Measurements from ENCODE around the gene PIP5K1B. TPM values are rescaled to one million over a fixed set of nuclear protein-coding genes. Genes with fewer than 3 reads are reported as not detected.

Gene PIP5K1B
- total RNA-seq, 1 experiment from 2014 or later, result 0.20 TPM

GRCh38 chr9:68896486-68896885 lies 191.4 kb downstream of the PIP5K1B start:
- no peaks in the 10 kb centered on the region for H3K79me2 ChIP-seq (ENCODE audit: insufficient read depth, low read length)
- H3K27me3 ChIP-seq (ENCODE audit: insufficient read depth, low read length), result peaks cover 57% of the 10 kb centered on the region
- BruUV-seq (replicated peaks), result no TSS peak
- ChIA-PET POLR2A (no interaction called here), CTCF (no interaction called here), RAD21 (ENCODE audit: low non-redundant PET in 1 of 2, low total read pairs in 2 of 2, uncharacterized antibody in 2 of 2, unreplicated experiment in 2 of 2) (no interaction called here)
- H3K27ac ChIP-seq (ENCODE audit: low read depth, low read length), result no peak overlapping the region
- H3K9me2 ChIP-seq (ENCODE audit: insufficient read depth), result no peaks in the 10 kb centered on the region
- no peak overlapping the region for H3K4me2 ChIP-seq (ENCODE audit: low read length)
- no peak overlapping the region for H3K9ac ChIP-seq (ENCODE audit: low read length)
- TF ChIP-seq SIN3A (IDR thresholded peaks at IDR 0.05; ENCODE audit: low read depth) (no peak), POLR2AphosphoS5 (IDR thresholded peaks at IDR 0.05; ENCODE audit: low read depth, low read length) (no peak), YY1 (IDR thresholded peaks at IDR 0.05; ENCODE audit: extremely low read depth, insufficient replicate concordance, low read depth, low read length) (no peak), JUND (IDR thresholded peaks at IDR 0.05) (no peak), TCF7L2 (IDR thresholded peaks at IDR 0.05; ENCODE audit: borderline replicate concordance, extremely low read depth, insufficient read depth, insufficient read length) (no peak), EZH2phosphoT487 (IDR thresholded peaks at IDR 0.05; ENCODE audit: borderline replicate concordance) (no peak), MAX (IDR thresholded peaks at IDR 0.05) (no peak), POLR2A (IDR thresholded peaks at IDR 0.05; ENCODE audit: borderline replicate concordance, extremely low read depth, insufficient read depth, insufficient read length) (no peak), ZBTB33 (IDR thresholded peaks at IDR 0.05; ENCODE audit: extremely low read depth, insufficient replicate concordance, low read length) (no peak), SRF (IDR thresholded peaks at IDR 0.05; ENCODE audit: low read depth) (no peak), ZFX (IDR thresholded peaks at IDR 0.05) (no peak)
- TF ChIP-seq, protein P1, sequence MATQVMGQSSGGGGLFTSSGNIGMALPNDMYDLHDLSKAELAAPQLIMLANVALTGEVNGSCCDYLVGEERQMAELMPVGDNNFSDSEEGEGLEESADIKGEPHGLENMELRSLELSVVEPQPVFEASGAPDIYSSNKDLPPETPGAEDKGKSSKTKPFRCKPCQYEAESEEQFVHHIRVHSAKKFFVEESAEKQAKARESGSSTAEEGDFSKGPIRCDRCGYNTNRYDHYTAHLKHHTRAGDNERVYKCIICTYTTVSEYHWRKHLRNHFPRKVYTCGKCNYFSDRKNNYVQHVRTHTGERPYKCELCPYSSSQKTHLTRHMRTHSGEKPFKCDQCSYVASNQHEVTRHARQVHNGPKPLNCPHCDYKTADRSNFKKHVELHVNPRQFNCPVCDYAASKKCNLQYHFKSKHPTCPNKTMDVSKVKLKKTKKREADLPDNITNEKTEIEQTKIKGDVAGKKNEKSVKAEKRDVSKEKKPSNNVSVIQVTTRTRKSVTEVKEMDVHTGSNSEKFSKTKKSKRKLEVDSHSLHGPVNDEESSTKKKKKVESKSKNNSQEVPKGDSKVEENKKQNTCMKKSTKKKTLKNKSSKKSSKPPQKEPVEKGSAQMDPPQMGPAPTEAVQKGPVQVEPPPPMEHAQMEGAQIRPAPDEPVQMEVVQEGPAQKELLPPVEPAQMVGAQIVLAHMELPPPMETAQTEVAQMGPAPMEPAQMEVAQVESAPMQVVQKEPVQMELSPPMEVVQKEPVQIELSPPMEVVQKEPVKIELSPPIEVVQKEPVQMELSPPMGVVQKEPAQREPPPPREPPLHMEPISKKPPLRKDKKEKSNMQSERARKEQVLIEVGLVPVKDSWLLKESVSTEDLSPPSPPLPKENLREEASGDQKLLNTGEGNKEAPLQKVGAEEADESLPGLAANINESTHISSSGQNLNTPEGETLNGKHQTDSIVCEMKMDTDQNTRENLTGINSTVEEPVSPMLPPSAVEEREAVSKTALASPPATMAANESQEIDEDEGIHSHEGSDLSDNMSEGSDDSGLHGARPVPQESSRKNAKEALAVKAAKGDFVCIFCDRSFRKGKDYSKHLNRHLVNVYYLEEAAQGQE (IDR thresholded peaks at IDR 0.05; ENCODE audit: low read depth), result no peak
- TF ChIP-seq, protein P2, sequence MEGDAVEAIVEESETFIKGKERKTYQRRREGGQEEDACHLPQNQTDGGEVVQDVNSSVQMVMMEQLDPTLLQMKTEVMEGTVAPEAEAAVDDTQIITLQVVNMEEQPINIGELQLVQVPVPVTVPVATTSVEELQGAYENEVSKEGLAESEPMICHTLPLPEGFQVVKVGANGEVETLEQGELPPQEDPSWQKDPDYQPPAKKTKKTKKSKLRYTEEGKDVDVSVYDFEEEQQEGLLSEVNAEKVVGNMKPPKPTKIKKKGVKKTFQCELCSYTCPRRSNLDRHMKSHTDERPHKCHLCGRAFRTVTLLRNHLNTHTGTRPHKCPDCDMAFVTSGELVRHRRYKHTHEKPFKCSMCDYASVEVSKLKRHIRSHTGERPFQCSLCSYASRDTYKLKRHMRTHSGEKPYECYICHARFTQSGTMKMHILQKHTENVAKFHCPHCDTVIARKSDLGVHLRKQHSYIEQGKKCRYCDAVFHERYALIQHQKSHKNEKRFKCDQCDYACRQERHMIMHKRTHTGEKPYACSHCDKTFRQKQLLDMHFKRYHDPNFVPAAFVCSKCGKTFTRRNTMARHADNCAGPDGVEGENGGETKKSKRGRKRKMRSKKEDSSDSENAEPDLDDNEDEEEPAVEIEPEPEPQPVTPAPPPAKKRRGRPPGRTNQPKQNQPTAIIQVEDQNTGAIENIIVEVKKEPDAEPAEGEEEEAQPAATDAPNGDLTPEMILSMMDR (IDR thresholded peaks at IDR 0.05 in 2 of 3, conservative IDR thresholded peaks at IDR 0.05 in 1 of 3; ENCODE audit: borderline replicate concordance in 1 of 3, insufficient read depth in 1 of 3, low read depth in 2 of 3, low read length in 2 of 3), result no peak
- DNase-seq (ENCODE audit: low read depth, low spot score) (no peak), ATAC-seq (no peak)
- intact Hi-C loops (cut with micrococcal nuclease), result no loop called here
- H3K4me1 ChIP-seq (ENCODE audit: control insufficient read depth in 1 of 2, insufficient read depth in 2 of 2, low read length in 2 of 2), result no peaks in the 10 kb centered on the region
- no peak overlapping the region for H3K4me3 ChIP-seq (replicated peaks in 1 of 2; ENCODE audit: low read depth in 1 of 2, low read length in 2 of 2)
- H2AFZ ChIP-seq (ENCODE audit: low read depth, low read length, poor library complexity, severe bottlenecking), result no peak overlapping the region
- no peaks in the 10 kb centered on the region for H3K36me3 ChIP-seq (ENCODE audit: control insufficient read depth in 1 of 2, insufficient read depth in 2 of 2, low read length in 2 of 2)
- H3K9me3 ChIP-seq (ENCODE audit: control insufficient read depth in 1 of 2, insufficient read depth in 1 of 2, low read depth in 1 of 2, low read length in 2 of 2), result no peaks in the 10 kb centered on the region
- no peaks in the 10 kb centered on the region; the same call in 1 of the 2 replicates for H4K20me1 ChIP-seq (ENCODE audit: insufficient read depth)

Data from HCT116 (cell line).